D721Med (cell line): Measurements from ENCODE around the gene TLL1.

Experiments used
- DNase-seq: peaks from one replicate; pipeline ENCODE4 v3.0.0; 2011; ENCODE audit warnings: low spot score; ENCODE audit not compliant: insufficient read length
- FAIRE-seq: peaks from 2 replicates; lab custom pipeline; 2011; peaks lifted over from hg19 to GRCh38; lab: Jason Lieb, UNC
- TF ChIP-seq, protein P1 (sequence below): IDR thresholded peaks from 2 replicates; pipeline ENCODE4 v1.5.1; 2012; ENCODE audit warnings: mild to moderate bottlenecking, control low read depth; ENCODE audit not compliant: insufficient read depth; ENCODE audit errors: missing control alignments

TLL1 gene

DNA sequence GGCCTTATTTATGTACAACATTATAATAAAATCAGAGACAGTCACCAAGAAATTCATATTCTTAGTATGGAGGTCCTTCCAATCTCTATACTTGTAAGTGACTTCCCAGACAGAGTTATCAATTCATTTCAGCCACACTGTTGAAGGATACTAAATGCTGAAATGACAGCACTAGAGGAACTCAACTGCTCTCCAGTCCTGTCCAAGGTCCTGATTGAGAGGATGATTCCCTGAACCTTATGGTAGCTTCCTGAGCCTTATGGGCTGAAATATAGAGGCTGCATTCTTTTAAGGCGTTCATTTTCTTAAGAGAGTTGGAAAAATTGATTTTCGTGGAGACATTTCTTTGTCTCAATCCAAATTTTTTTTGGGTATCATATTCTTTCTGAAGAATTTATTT is 205.9 kb downstream of the TLL1 start:
- TF ChIP-seq, protein P1, sequence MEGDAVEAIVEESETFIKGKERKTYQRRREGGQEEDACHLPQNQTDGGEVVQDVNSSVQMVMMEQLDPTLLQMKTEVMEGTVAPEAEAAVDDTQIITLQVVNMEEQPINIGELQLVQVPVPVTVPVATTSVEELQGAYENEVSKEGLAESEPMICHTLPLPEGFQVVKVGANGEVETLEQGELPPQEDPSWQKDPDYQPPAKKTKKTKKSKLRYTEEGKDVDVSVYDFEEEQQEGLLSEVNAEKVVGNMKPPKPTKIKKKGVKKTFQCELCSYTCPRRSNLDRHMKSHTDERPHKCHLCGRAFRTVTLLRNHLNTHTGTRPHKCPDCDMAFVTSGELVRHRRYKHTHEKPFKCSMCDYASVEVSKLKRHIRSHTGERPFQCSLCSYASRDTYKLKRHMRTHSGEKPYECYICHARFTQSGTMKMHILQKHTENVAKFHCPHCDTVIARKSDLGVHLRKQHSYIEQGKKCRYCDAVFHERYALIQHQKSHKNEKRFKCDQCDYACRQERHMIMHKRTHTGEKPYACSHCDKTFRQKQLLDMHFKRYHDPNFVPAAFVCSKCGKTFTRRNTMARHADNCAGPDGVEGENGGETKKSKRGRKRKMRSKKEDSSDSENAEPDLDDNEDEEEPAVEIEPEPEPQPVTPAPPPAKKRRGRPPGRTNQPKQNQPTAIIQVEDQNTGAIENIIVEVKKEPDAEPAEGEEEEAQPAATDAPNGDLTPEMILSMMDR: no peak
- DNase-seq (no peak), FAIRE-seq (no peak)

DNA sequence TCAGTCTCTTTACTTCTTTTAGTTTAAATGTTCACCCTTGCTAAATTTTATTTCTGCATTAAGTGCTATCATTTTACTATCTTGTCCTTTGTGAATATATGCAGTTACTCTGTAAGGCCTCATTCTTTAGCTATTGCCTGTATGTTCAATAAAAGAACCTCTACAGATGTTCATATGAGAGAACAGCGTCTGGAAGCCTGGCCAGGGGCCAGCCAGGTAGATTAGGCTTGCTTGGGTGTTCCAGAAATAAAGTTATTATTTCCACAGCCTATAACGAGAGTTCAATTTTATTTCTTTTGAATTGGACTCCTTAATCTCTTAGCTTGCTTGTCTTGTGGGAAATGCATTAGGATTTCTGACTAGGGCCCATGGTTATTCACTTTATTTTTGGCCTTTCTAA is 214.5 kb downstream of the TLL1 start:
- no peak for DNase-seq
- FAIRE-seq: no peak
- TF ChIP-seq, protein P1: no peak

DNA sequence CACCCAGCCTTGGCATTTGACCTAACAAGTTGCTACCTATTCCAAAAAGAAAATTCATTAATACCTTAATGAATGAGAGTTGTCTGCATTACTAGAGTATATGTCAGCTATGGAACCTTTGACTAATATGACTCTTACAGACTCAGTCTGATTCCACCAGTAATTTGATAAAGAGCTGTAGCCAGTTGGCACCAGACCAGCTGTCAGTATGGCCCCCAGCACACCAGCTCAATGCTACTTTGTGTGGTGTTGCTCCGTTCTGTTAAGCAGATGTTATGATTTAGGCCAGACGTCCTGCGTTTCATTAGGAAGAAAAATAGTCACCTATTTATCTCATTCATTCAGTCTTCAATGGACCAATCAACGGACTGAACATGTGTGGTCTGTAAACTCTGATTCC is 215.5 kb downstream of the TLL1 start:
- TF ChIP-seq, protein P1: no peak
- FAIRE-seq (no peak), DNase-seq (no peak)

DNA sequence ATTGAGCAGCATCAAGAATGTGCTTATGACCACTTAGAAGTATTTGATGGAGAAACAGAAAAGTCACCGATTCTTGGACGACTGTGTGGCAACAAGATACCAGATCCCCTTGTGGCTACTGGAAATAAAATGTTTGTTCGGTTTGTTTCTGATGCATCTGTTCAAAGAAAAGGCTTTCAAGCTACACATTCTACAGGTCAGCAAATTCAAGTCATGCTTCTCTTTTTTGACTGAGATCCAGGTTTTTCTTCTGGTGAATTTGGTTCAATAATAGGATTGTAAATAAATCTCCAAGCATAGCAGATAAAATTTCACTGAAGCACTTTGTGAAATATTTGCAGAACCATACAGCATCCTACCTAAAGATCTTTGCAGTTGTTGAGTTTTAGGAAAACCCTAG is 218.1 kb downstream of the TLL1 start:
- DNase-seq: no peak
- TF ChIP-seq, protein P1: no peak
- FAIRE-seq: peak; percentile 55

DNA sequence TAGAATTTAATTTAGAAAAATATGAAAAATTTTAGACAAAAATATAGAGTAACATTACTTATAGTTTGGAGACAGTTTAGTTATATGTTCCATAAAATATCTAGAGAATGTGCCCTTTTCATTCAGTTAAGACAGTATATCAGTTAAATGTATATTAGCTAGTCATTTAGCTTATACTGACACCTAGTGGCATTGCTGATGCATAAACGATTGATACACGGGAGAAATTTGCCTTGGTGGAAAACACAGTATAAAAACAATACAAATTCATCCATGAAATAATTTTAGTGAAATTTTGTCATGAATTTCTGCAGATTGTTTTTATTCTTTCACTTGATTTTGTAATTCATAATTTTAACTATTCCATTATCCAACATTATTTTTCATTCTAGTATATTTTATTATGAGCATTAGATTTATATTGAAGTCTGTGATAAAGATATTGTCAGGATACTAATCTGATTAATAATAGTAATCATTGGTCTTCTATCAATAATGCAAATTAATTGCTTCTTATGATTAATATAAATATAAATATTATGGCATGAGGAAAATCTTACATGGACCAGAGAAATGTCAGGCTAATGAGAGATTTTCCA is 219.0 kb downstream of the TLL1 start:
- DNase-seq (no peak), FAIRE-seq (peak; percentile 91)
- TF ChIP-seq, protein P1: peak; percentile 68

DNA sequence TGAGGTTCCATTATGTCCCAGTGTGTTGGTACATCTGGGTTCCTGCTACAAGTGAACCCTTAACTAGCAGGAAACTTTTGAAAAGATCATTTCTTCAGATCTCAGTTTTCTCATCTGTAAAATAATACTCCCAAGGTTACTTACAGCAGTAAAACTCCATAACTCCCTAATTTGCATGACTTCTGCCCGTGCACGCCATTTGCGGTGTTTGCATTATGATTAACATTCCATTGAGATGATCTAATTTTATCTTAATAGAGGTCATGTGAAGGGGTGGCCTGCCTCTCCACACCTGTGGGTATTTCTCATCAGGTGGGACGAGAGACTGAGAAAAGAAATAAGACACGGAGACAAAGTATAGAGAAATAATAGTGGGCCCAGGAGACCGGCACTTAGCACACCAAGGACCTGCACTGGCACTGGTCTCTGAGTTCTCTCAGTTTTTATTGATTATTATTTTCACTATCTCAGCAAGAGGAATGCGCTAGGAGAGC is 219.8 kb downstream of the TLL1 start:
- TF ChIP-seq, protein P1: no peak
- FAIRE-seq (no peak), DNase-seq (no peak)

DNA sequence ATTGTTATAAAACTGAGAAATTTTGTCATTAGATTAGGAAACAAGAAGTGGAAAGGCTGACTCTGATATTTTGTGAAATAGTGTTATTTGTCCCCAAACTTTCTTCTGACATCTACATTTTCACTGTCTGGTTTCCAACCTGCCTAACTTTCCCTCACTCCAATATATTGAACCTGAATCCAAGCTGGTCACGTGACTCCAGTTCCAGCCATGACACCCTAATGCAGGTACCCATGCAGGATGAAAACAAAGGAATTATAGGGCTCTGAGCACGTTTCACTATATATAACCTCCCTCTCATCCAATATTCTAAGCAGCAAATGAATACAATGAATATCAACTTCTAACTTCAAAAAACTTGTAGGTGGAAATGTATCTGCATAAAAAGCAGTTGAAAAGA is 231.6 kb downstream of the TLL1 start:
- no peak for FAIRE-seq
- TF ChIP-seq, protein P1: no peak
- DNase-seq: no peak
